Testis (tissue), 3 donors: ENCODE results near the gene PFKFB4. TPM values are rescaled to one million over a fixed set of nuclear protein-coding genes. Genes with fewer than 3 reads are reported as not detected.

ENCODE experiments used
- DNase-seq: peaks from one replicate; pipeline ENCODE4 v3.0.0-alpha.2; 2019
- H3K27ac ChIP-seq, 2 donors: fragments of 200-600 bp; sonication (generic); one replicate each; pipeline ENCODE4 v1.5.1; 2019
- H3K27me3 ChIP-seq: fragments of 200-600 bp; sonication (generic); one replicate; pipeline ENCODE4 v1.5.1; 2019
- H3K36me3 ChIP-seq: fragments of 200-600 bp; sonication (generic); one replicate; pipeline ENCODE4 v1.5.1; 2017; ENCODE audit warnings: low read depth; ENCODE audit errors: missing control alignments
- H3K4me1 ChIP-seq: fragments of 200-600 bp; sonication (generic); one replicate; pipeline ENCODE4 v1.5.1; 2019
- H3K4me3 ChIP-seq, 2 donors: fragments of 200-600 bp; sonication (generic); one replicate each; pipeline ENCODE4 v1.5.1; 2017 to 2019
- H3K9me3 ChIP-seq: fragments of 200-600 bp; sonication (generic); one replicate; pipeline ENCODE4 v1.5.1; 2017
- POLR2A ChIP-seq: fragments of 450-650 bp; IDR thresholded peaks from one replicate; pipeline ENCODE4 v1.6.1; 2017; ENCODE audit warnings: antibody characterized with exemption, mild to moderate bottlenecking, moderate library complexity
- WGBS, 2 donors: methylation state at CpG; one replicate each; pipeline ENCODE4 v1.1.5; 2018; 5-methylcytosine and 5-hydroxymethylcytosine counted together
- intact Hi-C: fragments of 100-400 bp; cut with DNase I; formaldehyde crosslinking; loops from one replicate; pipeline ENCODE4 v1.15.1; 2023; ENCODE audit warnings: low total_unique reads
- polyA plus RNA-seq: library from polyadenylated mRNA; stranded (reverse); fragments of 350-450 nt; fragmentation: Illumina TruSeq; extraction: RNeasy Lipid Tissue Mini Kit (QIAGEN cat#74804); gene quantifications from one replicate; pipeline ENCODE4 v1.2.3, GENCODE V29; 2014; ENCODE audit warnings: low read depth, low replicate concordance; ENCODE audit not compliant: insufficient read depth
- total RNA-seq, 2 donors: library from RNA; depleted of rRNA; stranded (reverse); fragments of >200 nt; gene quantifications; one replicate each; pipeline ENCODE4 v1.2.3, GENCODE V29; 2016
- TF ChIP-seq, protein P1 (sequence below), 3 experiments: fragments of 450-650 bp in 2 of 3; fragments of 200-600 bp in 1 of 3; sonication (generic) in 1 of 3; IDR thresholded peaks; one replicate each; pipeline ENCODE4 v1.5.1; 2016 to 2019; ENCODE audit warnings: antibody characterized with exemption in 3 of 3, mild to moderate bottlenecking in 2 of 3, moderate library complexity in 1 of 3

The PFKFB4 gene
- total and polyA plus RNA-seq, 3 donors from 2014 or later: 57.3 to 136 (median 134) TPM

- H3K4me3 ChIP-seq: peak within 1 kb of the TSS; percentile 67 to 77
- intact Hi-C loops: no loop called here
- no peaks in the 10 kb centered on the region for H3K36me3 ChIP-seq
- peak; percentile 67 for DNase-seq
- H3K27ac ChIP-seq: peak within 1 kb of the TSS; percentile 74 to 92
- peaks cover 18% of the 10 kb centered on the region for H3K4me1 ChIP-seq
- TF ChIP-seq, protein P1, sequence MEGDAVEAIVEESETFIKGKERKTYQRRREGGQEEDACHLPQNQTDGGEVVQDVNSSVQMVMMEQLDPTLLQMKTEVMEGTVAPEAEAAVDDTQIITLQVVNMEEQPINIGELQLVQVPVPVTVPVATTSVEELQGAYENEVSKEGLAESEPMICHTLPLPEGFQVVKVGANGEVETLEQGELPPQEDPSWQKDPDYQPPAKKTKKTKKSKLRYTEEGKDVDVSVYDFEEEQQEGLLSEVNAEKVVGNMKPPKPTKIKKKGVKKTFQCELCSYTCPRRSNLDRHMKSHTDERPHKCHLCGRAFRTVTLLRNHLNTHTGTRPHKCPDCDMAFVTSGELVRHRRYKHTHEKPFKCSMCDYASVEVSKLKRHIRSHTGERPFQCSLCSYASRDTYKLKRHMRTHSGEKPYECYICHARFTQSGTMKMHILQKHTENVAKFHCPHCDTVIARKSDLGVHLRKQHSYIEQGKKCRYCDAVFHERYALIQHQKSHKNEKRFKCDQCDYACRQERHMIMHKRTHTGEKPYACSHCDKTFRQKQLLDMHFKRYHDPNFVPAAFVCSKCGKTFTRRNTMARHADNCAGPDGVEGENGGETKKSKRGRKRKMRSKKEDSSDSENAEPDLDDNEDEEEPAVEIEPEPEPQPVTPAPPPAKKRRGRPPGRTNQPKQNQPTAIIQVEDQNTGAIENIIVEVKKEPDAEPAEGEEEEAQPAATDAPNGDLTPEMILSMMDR (IDR thresholded peaks at IDR 0.05): no peak
- H3K27me3 ChIP-seq: no peaks in the 10 kb centered on the region
- WGBS, 2 donors: 1 to 2% methylated on average over 35 to 66 of the region's 66 CpGs
- H3K9me3 ChIP-seq: no peaks in the 10 kb centered on the region
These were observed 52.3 kb downstream of the PFKFB4 start, which contains the start of gene SHISA5 for GRCh38 chr3:48504051-48504946. Gene SHISA5 (minus strand): TSS chr3:48504174. CDS start chr3:48504094, 80 bp downstream.

- peak; percentile 38 for DNase-seq
- intact Hi-C loops: no loop called here
- WGBS, 2 donors: 11 to 23% methylated on average over 7 to 23 of the region's 26 CpGs
- Histone ChIP-seq H3K27ac (peak overlapping the region; percentile 74 to 92), H3K36me3 (no peaks in the 10 kb centered on the region), H3K9me3 (no peaks in the 10 kb centered on the region), H3K4me3 (peak overlapping the region; percentile 67 to 77), H3K4me1 (peaks cover 18% of the 10 kb centered on the region), H3K27me3 (no peaks in the 10 kb centered on the region)
- TF ChIP-seq, protein P1 (IDR thresholded peaks at IDR 0.05): no peak
- TF ChIP-seq POLR2A: no peak
These were observed 53.1 kb downstream of the PFKFB4 start for GRCh38 chr3:48503401-48504050.

- peak overlapping the region in 1 of 2 donors; percentile 92 for H3K27ac ChIP-seq
- no peak for TF ChIP-seq POLR2A
- TF ChIP-seq, protein P1 (IDR thresholded peaks at IDR 0.05): no peak
- peaks cover 18% of the 10 kb centered on the region for H3K4me1 ChIP-seq
- 20 to 87% methylated on average over 1 to 6 of the region's 6 CpGs for WGBS, 2 donors
- H3K27me3 ChIP-seq: no peaks in the 10 kb centered on the region
- no peaks in the 10 kb centered on the region for H3K36me3 ChIP-seq
- no peaks in the 10 kb centered on the region for H3K9me3 ChIP-seq
- no peak overlapping the region for H3K4me3 ChIP-seq
- no peak for DNase-seq
- intact Hi-C loops: no loop called here
These were observed 53.9 kb downstream of the PFKFB4 start for GRCh38 chr3:48502728-48503168.

DNA sequence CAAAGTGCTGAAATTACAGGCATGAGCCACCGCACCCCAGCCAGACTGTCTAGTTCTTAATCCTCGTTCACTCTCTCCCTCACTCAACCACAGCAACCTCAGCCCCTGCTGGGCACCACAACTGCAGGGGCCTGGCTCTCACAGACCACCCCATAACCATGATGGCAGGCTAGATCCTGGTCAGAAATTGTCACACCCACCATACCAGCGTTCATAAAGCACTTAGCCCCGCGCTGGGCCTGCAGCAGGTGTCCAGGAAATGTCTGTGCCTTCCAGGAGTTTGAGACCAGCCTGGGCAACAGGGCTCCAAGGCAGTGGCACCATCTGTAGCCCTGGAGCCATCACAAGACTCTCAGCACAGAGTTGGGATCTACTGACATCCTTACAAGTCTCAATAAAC is 54.5 kb downstream of the PFKFB4 start:
- Histone ChIP-seq H3K9me3 (no peaks in the 10 kb centered on the region), H3K36me3 (no peaks in the 10 kb centered on the region), H3K4me1 (peaks cover 18% of the 10 kb centered on the region), H3K27me3 (no peaks in the 10 kb centered on the region), H3K4me3 (no peak overlapping the region), H3K27ac (no peak overlapping the region)
- DNase-seq: no peak
- TF ChIP-seq, protein P1 (IDR thresholded peaks at IDR 0.05): no peak
- no peak for TF ChIP-seq POLR2A
- 74 to 88% methylated on average over 5 of the region's 5 CpGs for WGBS, 2 donors
- intact Hi-C loops: no loop called here
